GM12878 (cell line): ENCODE data around the gene RORB. TPM values are rescaled to one million over a fixed set of nuclear protein-coding genes. Genes with fewer than 3 reads are reported as not detected.

Experiments used
- ATAC-seq: fragments of 200-7000 bp; cut with Tn5 transposase; 3 replicates; pipeline ENCODE4 v1.9.1; 2020; ENCODE audit warnings: mild to moderate bottlenecking, moderate library complexity
- BruUV-seq: library from RNA; stranded (reverse); fragments of 400-500 nt; replicated peaks from 2 replicates; lab custom pipeline; 2021; lab: Mats Ljungman, UMichigan
- CTCF ChIA-PET: fragments of 300-600 bp; sonication (Branson Sonifier 250); formaldehyde crosslinking; extraction: SDS; loops from one replicate; lab custom pipeline; 2021; ENCODE audit warnings: inconsistent platforms; lab: Yijun Ruan, JAX
- POLR2A ChIA-PET: fragments of 350-600 bp; formaldehyde crosslinking; extraction: SDS; loops from one replicate; lab custom pipeline; 2021; ENCODE audit warnings: inconsistent platforms; lab: Charles Lee
- RAD21 ChIA-PET: fragments of 300-600 bp; sonication (Branson Sonifier 250); formaldehyde crosslinking; loops from one replicate; lab custom pipeline; 2023; ENCODE audit warnings: antibody characterized with exemption; ENCODE audit not compliant: unreplicated experiment; lab: Charles Lee
- SMC1A ChIA-PET: fragments of 300-600 bp; sonication (Branson Sonifier 250); formaldehyde crosslinking; loops from one replicate; lab custom pipeline; 2023; ENCODE audit not compliant: unreplicated experiment, uncharacterized antibody; lab: Charles Lee
- DNase-seq: peaks from one replicate; pipeline ENCODE4 v3.0.0-alpha.2; 2011; ENCODE audit warnings: low read depth, low spot score
- FAIRE-seq: peaks from 3 replicates; lab custom pipeline; 2011; peaks lifted over from hg19 to GRCh38; lab: Jason Lieb, UNC
- H2AFZ ChIP-seq: 2 replicates; pipeline ENCODE4 v1.6.0; 2011; ENCODE audit warnings: low read depth, low read length, control low read depth; ENCODE audit not compliant: control insufficient read depth
- H3K27ac ChIP-seq: 2 replicates; pipeline ENCODE4 v1.5.1; 2011; ENCODE audit warnings: control low read depth; ENCODE audit not compliant: control insufficient read depth, insufficient read depth
- H3K27me3 ChIP-seq, 2 experiments: replicated peaks in 1 of 2; 2 replicates each; pipeline versions ENCODE4 v1.6.0 to v1.6.1; 2011; ENCODE audit warnings: low read length in 1 of 2; ENCODE audit not compliant: control insufficient read depth in 2 of 2, insufficient read depth in 2 of 2
- H3K36me3 ChIP-seq, 2 experiments: 2 replicates each; pipeline ENCODE4 v1.5.1; 2011; ENCODE audit warnings: low read length in 1 of 2; ENCODE audit not compliant: control insufficient read depth in 2 of 2, insufficient read depth in 2 of 2
- H3K4me1 ChIP-seq: 2 replicates; pipeline ENCODE4 v1.6.1; 2011; ENCODE audit warnings: mild to moderate bottlenecking, low read length, moderate library complexity, mixed read lengths; ENCODE audit not compliant: control insufficient read depth, insufficient read depth
- H3K4me2 ChIP-seq: 2 replicates; pipeline ENCODE4 v1.6.0; 2011; ENCODE audit warnings: control low read depth; ENCODE audit not compliant: control insufficient read depth, insufficient read depth
- H3K4me3 ChIP-seq: fragments of 200-600 bp; sonication (generic); 2 replicates; pipeline ENCODE4 v1.5.1; 2016
- H3K79me2 ChIP-seq: 2 replicates; pipeline ENCODE4 v1.6.0; 2011; ENCODE audit warnings: low read length; ENCODE audit not compliant: control insufficient read depth, insufficient read depth
- H3K9ac ChIP-seq: 2 replicates; pipeline ENCODE4 v1.8.0; 2011; ENCODE audit warnings: low read length, control low read depth, mixed read lengths; ENCODE audit not compliant: control insufficient read depth, insufficient read depth
- H3K9me3 ChIP-seq: replicated peaks from 3 replicates; pipeline ENCODE4 v1.5.1; 2011; ENCODE audit warnings: mild to moderate bottlenecking, low read length; ENCODE audit not compliant: control insufficient read depth, insufficient read depth
- H4K20me1 ChIP-seq: 2 replicates; pipeline ENCODE4 v1.6.0; 2011; ENCODE audit not compliant: control insufficient read depth, insufficient read depth
- ATF7 ChIP-seq: fragments of 450-650 bp; IDR thresholded peaks from 2 replicates; pipeline ENCODE4 v1.6.1; 2016; ENCODE audit warnings: low read depth, mild to moderate bottlenecking
- EED ChIP-seq: sonication (generic); IDR thresholded peaks from 2 replicates; pipeline ENCODE4 v1.6.1; 2016; ENCODE audit warnings: antibody characterized with exemption, low read depth
- NR2C1 ChIP-seq: fragments of 450-650 bp; IDR thresholded peaks from 2 replicates; pipeline ENCODE4 v1.6.1; 2017; ENCODE audit warnings: antibody characterized with exemption, mild to moderate bottlenecking, moderate library complexity
- NR2F1 ChIP-seq: fragments of 450-650 bp; conservative IDR thresholded peaks from 2 replicates; pipeline ENCODE4 v1.6.1; 2017; ENCODE audit warnings: mild to moderate bottlenecking
- NRF1 ChIP-seq: conservative IDR thresholded peaks from 2 replicates; pipeline ENCODE4 v1.6.1; 2011; ENCODE audit warnings: mild to moderate bottlenecking, low read depth, low read length, improper control_type of control experiment
- RELA ChIP-seq: fragments of 450-650 bp; IDR thresholded peaks from 2 replicates; pipeline ENCODE4 v1.8.0; 2014; ENCODE audit warnings: borderline replicate concordance; ENCODE audit not compliant: partially characterized antibody
- RFX5 ChIP-seq: IDR thresholded peaks from 2 replicates; pipeline ENCODE4 v1.6.1; 2011; ENCODE audit warnings: low read depth, low read length, improper control_type of control experiment
- SIN3A ChIP-seq: IDR thresholded peaks from 2 replicates; pipeline ENCODE4 v1.6.1; 2012; ENCODE audit warnings: low read depth, low read length, improper control_type of control experiment
- SMAD5 ChIP-seq: IDR thresholded peaks from 2 replicates; pipeline ENCODE4 v1.6.1; 2016; ENCODE audit warnings: antibody characterized with exemption, low read depth
- SMARCA5 ChIP-seq: fragments of 450-650 bp; IDR thresholded peaks from 2 replicates; pipeline ENCODE4 v1.6.1; 2017; ENCODE audit warnings: mild to moderate bottlenecking
- SREBF2 ChIP-seq: IDR thresholded peaks from 2 replicates; pipeline ENCODE4 v1.6.1; 2012; ENCODE audit warnings: mild to moderate bottlenecking, low read length
- TCF3 ChIP-seq: IDR thresholded peaks from 2 replicates; pipeline ENCODE4 v1.6.1; 2012; ENCODE audit warnings: low read depth, mild to moderate bottlenecking, low read length, borderline replicate concordance; ENCODE audit not compliant: insufficient read depth
- ZBED1 ChIP-seq: IDR thresholded peaks from 2 replicates; pipeline ENCODE4 v1.6.1; 2016; ENCODE audit warnings: borderline replicate concordance
- ZNF217 ChIP-seq: fragments of 450-650 bp; IDR thresholded peaks from 2 replicates; pipeline ENCODE4 v1.6.1; 2017; ENCODE audit warnings: antibody characterized with exemption, mild to moderate bottlenecking
- ZNF384 ChIP-seq: IDR thresholded peaks from 2 replicates; pipeline ENCODE4 v1.6.1; 2012; ENCODE audit warnings: low read depth, mild to moderate bottlenecking, low read length, improper control_type of control experiment, borderline replicate concordance
- ZZZ3 ChIP-seq: IDR thresholded peaks from 2 replicates; pipeline ENCODE4 v1.6.1; 2011; ENCODE audit warnings: low read depth; ENCODE audit not compliant: control insufficient read depth, insufficient read length
- WGBS: methylation state at CpG from one replicate; pipeline ENCODE4 v1.1.6; 2016; ENCODE audit warnings: low lambda C conversion rate; ENCODE audit not compliant: insufficient replicate concordance, insufficient coverage; ENCODE audit errors: missing lambda C conversion rate; 5-methylcytosine and 5-hydroxymethylcytosine counted together
- in situ Hi-C: fragments of 300-500 bp; cut with MboI; formaldehyde crosslinking; loops from 9 replicates; pipeline ENCODE4 v1.14.3; 2018; ENCODE audit warnings: mixed read lengths
- intact Hi-C: fragments of 100-400 bp; cut with micrococcal nuclease; formaldehyde crosslinking; loops from one replicate; pipeline ENCODE4 v1.14.2; 2022; ENCODE audit not compliant: unreplicated experiment
- polyA plus RNA-seq, 11 experiments: library from polyadenylated mRNA; depleted of rRNA in 4 of 11; unstranded in 6 of 11; stranded (reverse) in 5 of 11; fragments of >200 nt; fragmentation: Nextera tagmentation in 4 of 11; fragmentation: Illumina TruSeq in 1 of 11; extraction: Ambion mirVana in 4 of 11; extraction: Trizol in 1 of 11; gene quantifications; 1 replicate in 1 of 11; 2 replicates in 10 of 11; pipeline versions ENCODE4 v1.2.1 to v1.2.3, GENCODE V29; 2011 to 2016; ENCODE audit warnings: inconsistent platforms in 2 of 11, missing spikeins in 2 of 11, low read depth in 1 of 11
- total RNA-seq, 4 experiments: library from RNA; depleted of rRNA in 3 of 4; stranded (reverse); fragments of >200 nt in 3 of 4; fragmentation: Illumina TruSeq in 1 of 4; extraction: Trizol in 1 of 4; gene quantifications; 2 replicates each; pipeline versions ENCODE4 v1.2.1 to v1.2.3, GENCODE V29; 2013 to 2021
- TF ChIP-seq, protein P1 (sequence below): fragments of 450-650 bp; IDR thresholded peaks from 2 replicates; pipeline ENCODE4 v1.6.1; 2017; ENCODE audit warnings: antibody characterized with exemption, mild to moderate bottlenecking, moderate library complexity
- TF ChIP-seq, protein P2 (sequence below): fragments of 150-350 bp; IDR thresholded peaks from 2 replicates; pipeline ENCODE4 v1.6.1; 2014; ENCODE audit warnings: mild to moderate bottlenecking, low read depth, low read length

The RORB gene
- total and polyA plus RNA-seq, 10 of the 15 experiments (the other 5 are each of a cell fraction or from before 2014, with no cell fraction given), result under 0.01 to 0.01 TPM; not detected in 8

DNA sequence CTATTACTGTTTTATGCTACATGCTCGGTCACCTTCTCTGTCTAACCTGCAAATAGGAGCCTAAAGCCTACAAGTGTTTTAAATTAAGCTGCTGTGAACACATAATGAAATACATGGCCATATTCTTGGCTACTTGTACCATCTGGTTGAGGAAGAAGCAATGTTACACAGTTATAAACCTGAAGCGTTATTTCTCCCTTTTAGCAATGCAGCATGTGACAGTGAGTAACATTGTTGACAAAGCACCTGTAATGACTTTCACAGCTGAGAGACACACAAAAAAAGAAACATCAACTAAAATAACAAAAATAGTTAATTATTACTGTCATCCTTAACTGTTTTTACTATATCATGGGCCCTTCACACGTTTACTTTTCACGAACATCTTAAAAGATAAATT lies 146.9 kb downstream of the RORB start:
- H2AFZ ChIP-seq, result no peak overlapping the region
- ATAC-seq, result no peak
- no TSS peak for BruUV-seq
- H3K27me3 ChIP-seq, result no peaks in the 10 kb centered on the region; a peak in 2 of 4 replicates
- H3K27ac ChIP-seq, result no peak overlapping the region
- ChIA-PET SMC1A (interaction anchor here (1.4 to 1.5 kb wide), 3 partner anchors 17 to 99 kb away, joined by 3 read pairs; no protein-coding TSS in a partner anchor), CTCF (interaction anchor here (0.7 to 2.2 kb wide), 9 partner anchors 9 to 1443 kb away, joined by 3 to 15 read pairs (median 4); no protein-coding TSS in a partner anchor), RAD21 (interaction anchor here (1.2 kb wide), 1 partner anchor 62 kb away, joined by 3 read pairs; no protein-coding TSS in a partner anchor), POLR2A (interaction anchor here (1.5 kb wide), 1 partner anchor 24 kb away, joined by 3 read pairs; no protein-coding TSS in a partner anchor)
- no peak overlapping the region for H3K4me3 ChIP-seq
- DNase-seq, result no peak
- no peak overlapping the region for H3K4me2 ChIP-seq
- no peak for TF ChIP-seq SIN3A
- no peak for TF ChIP-seq SMARCA5
- TF ChIP-seq ZBED1, result no peak
- TF ChIP-seq, protein P1, sequence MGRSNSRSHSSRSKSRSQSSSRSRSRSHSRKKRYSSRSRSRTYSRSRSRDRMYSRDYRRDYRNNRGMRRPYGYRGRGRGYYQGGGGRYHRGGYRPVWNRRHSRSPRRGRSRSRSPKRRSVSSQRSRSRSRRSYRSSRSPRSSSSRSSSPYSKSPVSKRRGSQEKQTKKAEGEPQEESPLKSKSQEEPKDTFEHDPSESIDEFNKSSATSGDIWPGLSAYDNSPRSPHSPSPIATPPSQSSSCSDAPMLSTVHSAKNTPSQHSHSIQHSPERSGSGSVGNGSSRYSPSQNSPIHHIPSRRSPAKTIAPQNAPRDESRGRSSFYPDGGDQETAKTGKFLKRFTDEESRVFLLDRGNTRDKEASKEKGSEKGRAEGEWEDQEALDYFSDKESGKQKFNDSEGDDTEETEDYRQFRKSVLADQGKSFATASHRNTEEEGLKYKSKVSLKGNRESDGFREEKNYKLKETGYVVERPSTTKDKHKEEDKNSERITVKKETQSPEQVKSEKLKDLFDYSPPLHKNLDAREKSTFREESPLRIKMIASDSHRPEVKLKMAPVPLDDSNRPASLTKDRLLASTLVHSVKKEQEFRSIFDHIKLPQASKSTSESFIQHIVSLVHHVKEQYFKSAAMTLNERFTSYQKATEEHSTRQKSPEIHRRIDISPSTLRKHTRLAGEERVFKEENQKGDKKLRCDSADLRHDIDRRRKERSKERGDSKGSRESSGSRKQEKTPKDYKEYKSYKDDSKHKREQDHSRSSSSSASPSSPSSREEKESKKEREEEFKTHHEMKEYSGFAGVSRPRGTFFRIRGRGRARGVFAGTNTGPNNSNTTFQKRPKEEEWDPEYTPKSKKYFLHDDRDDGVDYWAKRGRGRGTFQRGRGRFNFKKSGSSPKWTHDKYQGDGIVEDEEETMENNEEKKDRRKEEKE, result no peak
- no peak for TF ChIP-seq NR2C1
- TF ChIP-seq RELA, result no peak
- no peak for TF ChIP-seq RFX5
- TF ChIP-seq SMAD5, result no peak
- no peak for TF ChIP-seq TCF3
- no peak for TF ChIP-seq EED
- TF ChIP-seq SREBF2, result no peak
- TF ChIP-seq ZNF217, result no peak
- no peak for TF ChIP-seq ZNF384
- no peak for TF ChIP-seq NR2F1
- TF ChIP-seq NRF1, result no peak
- no peak for TF ChIP-seq ZZZ3
- TF ChIP-seq ATF7, result no peak
- TF ChIP-seq, protein P2, sequence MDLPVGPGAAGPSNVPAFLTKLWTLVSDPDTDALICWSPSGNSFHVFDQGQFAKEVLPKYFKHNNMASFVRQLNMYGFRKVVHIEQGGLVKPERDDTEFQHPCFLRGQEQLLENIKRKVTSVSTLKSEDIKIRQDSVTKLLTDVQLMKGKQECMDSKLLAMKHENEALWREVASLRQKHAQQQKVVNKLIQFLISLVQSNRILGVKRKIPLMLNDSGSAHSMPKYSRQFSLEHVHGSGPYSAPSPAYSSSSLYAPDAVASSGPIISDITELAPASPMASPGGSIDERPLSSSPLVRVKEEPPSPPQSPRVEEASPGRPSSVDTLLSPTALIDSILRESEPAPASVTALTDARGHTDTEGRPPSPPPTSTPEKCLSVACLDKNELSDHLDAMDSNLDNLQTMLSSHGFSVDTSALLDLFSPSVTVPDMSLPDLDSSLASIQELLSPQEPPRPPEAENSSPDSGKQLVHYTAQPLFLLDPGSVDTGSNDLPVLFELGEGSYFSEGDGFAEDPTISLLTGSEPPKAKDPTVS, result no peak
- no peaks in the 10 kb centered on the region for H4K20me1 ChIP-seq
- H3K79me2 ChIP-seq, result no peaks in the 10 kb centered on the region
- no peaks in the 10 kb centered on the region for H3K36me3 ChIP-seq
- H3K4me1 ChIP-seq, result no peaks in the 10 kb centered on the region
- H3K9me3 ChIP-seq, result no peaks in the 10 kb centered on the region
- intact Hi-C loops (loop anchor here (2.0 kb wide), 1 partner anchor 65 kb away; no protein-coding TSS in a partner anchor), in situ Hi-C loops (no loop called here)
- 22% methylated on average over 4 of the region's 4 CpGs for WGBS
- no peak for FAIRE-seq
- no peak overlapping the region for H3K9ac ChIP-seq
